ENCODE results near the gene DDAH1.

Gene DDAH1

DNA sequence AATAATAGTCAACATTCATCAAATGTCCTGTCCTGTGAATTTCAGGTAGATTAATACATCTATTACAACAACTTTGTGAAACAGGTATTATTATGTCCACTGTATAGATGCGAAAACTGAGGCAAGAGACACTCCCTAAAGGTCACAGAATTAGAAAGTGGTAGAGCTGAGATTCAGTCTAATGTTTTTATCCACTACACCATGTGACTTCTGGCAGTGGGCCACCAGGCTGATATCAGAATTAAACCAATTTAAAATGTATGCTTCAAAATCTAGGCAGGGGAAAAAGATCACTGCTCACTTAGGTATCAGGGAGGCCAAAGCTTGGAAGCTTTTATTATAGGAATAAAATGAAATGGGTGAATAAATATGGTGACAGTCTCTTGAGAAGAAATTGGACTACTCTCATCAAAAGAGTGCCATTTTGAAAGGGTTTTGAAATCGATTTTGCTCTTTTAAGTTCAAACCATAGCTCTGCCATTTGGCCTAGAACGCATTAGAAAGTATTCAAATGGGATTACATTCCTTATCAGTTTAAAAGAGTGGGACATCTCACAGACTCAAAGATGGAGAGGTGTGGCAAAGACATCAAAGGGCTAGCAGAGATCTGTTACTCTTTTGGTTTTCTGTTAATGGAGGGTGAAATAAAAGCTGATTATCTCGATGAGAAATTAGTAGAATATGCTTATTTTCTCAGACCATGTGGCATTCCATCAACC, 1.9 kb downstream of the DDAH1 start:
- TF ChIP-seq GATA1 (IDR thresholded peaks at IDR 0.05; ENCODE audit: low read depth, low read length) = no peak
- no peak for TF ChIP-seq POLR2A (IDR thresholded peaks at IDR 0.05; ENCODE audit: low read length)

DNA sequence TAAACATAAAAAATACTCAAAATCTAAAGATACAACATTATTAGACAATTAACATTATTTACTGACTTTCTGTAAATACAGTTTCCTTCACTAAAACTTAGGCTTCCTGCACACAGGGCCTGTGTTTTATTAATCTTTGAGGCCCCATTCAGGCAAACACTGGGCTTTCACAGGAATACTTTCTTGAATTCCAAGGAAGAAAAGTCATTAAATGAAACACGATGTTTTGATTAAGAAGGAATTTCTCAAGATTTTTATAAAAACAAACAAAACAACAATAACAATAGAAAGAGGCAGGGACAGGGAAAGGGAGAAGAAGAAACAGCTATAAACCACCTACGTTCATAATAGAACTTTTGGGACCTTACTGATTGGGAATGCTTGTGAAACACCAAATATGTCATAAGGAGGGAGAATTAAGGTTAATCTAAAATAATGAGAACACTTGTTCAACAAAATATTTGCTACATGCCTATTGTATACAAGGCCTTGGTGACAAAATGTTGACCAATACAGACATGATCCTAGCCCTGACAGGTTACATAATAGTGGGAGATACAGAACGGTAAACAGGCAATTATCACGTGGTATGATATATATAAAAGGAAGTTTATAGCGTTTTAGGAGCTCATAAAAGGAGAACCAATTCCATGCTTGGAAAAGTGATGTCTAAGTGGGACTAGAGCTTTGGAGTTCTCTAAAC, 3.6 kb downstream of the DDAH1 start:
- DNase-seq = no peak
- TF ChIP-seq POLR2A (IDR thresholded peaks at IDR 0.05; ENCODE audit: low read length) (no peak), GATA1 (IDR thresholded peaks at IDR 0.05; ENCODE audit: low read depth, low read length) (no peak)

More for the DNA sequence above, 1.9 kb downstream of the DDAH1 start:
- no peak for DNase-seq

- TF ChIP-seq GATA1 (IDR thresholded peaks at IDR 0.05; ENCODE audit: low read depth, low read length) (no peak), POLR2A (IDR thresholded peaks at IDR 0.05; ENCODE audit: low read length) (no peak)
- no peak for DNase-seq
Measured at GRCh38 chr1:85460555-85461088, 4.3 kb downstream of the DDAH1 start.

- no peak for DNase-seq
- TF ChIP-seq GATA1 (IDR thresholded peaks at IDR 0.05; ENCODE audit: low read depth, low read length) (no peak), POLR2A (IDR thresholded peaks at IDR 0.05; ENCODE audit: low read length) (no peak)
Measured at GRCh38 chr1:85459290-85459689, 5.7 kb downstream of the DDAH1 start.

DNA sequence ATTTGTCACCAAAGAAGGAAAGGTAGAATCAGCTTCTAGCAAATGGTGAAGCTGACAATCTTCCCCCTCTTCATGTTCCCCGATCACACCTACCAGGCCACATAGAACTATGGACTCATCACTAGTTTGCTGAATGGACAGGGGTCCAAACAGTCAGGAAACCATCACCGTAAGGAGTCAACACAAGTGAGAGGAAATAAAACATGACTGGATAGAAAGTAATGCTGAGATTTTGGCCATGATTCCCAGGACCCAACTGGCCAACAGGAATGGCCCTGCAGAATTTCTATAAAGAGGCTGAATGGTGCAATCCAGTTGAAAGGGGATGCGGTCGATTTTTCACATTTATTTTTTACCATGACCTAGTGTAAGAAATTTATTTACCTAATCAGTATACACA, 10.7 kb downstream of the DDAH1 start:
- no peak for DNase-seq
- TF ChIP-seq POLR2A (IDR thresholded peaks at IDR 0.05; ENCODE audit: low read length) (no peak), GATA1 (IDR thresholded peaks at IDR 0.05; ENCODE audit: low read depth, low read length) (no peak)

DNA sequence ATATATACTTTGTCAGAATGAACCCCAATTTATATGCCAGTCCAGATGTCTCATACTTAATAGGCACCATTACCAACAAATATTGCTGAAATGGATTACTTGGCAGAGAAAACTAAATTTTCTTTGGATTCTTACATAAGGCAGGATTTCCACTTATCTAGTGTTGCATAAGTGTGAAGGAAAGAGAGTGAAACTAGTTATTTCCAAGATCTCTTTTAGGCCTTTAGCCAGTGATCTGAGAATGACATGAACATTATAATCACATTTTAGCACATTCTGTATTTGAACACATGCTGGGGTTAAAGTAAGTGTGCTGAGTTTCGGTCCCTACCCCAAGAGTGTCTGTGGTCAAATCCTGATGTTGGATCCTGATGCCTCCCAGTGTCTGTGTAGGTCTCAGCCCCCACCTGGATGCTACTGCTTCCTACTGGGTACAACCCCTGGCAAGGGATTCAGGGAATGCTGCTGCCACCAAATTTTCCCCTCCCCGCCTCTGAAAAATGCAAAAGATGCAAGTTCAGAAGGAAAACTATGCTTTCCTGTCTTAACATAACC, 11.2 kb downstream of the DDAH1 start:
- TF ChIP-seq GATA1 (IDR thresholded peaks at IDR 0.05; ENCODE audit: low read depth, low read length) (no peak), POLR2A (IDR thresholded peaks at IDR 0.05; ENCODE audit: low read length) (no peak)
- no peak for DNase-seq

GRCh38 chr1:85452948-85453347, 12.0 kb downstream of the DDAH1 start:
- no peak for DNase-seq
- TF ChIP-seq POLR2A (IDR thresholded peaks at IDR 0.05; ENCODE audit: low read length) = no peak
- TF ChIP-seq GATA1 (IDR thresholded peaks at IDR 0.05; ENCODE audit: low read depth, low read length) = no peak

- DNase-seq = no peak
- TF ChIP-seq GATA1 (IDR thresholded peaks at IDR 0.05; ENCODE audit: low read depth, low read length) (no peak), POLR2A (IDR thresholded peaks at IDR 0.05; ENCODE audit: low read length) (no peak)
Measured at GRCh38 chr1:85451236-85451830, 13.6 kb downstream of the DDAH1 start.

DNA sequence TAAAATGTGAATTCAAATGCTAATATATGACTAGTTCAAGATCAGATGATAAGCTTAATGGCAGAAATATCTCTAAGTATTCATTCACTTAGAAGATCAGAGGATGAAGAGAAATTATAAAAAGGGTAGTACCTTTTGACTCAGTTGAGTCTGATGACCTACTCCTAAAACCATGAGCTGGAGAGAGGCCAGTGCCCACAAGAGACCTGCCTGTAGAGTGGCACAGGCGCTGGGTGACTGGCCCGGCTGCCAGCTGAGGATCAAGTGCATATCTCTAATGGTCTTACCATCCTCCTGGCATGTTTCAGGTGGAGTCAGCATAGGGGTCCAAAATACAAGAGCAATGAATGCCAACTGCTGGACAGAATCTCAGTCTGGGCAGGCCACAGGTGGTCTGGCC, 14.1 kb downstream of the DDAH1 start:
- DNase-seq = no peak
- TF ChIP-seq GATA1 (IDR thresholded peaks at IDR 0.05; ENCODE audit: low read depth, low read length) (no peak), POLR2A (IDR thresholded peaks at IDR 0.05; ENCODE audit: low read length) (no peak)

DNA sequence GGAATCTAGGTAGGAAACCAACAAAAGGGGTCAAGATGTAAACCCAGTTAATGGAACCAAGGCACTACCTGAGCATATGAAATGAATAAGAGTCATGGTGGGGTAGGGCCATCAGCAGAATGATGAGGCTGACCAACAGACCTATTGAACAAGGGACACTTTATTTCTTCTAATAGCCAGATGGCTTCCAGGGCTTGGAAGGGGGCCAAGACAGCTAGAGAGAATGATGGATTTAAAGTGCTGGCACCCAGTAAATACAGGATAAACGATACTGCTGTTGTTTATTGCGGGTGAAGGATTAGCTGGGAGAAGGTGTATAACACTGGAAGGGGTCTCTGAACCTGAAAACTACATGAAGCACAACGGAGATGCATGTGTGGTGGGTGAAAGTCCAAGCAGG, 15.6 kb downstream of the DDAH1 start:
- no peak for TF ChIP-seq GATA1 (IDR thresholded peaks at IDR 0.05; ENCODE audit: low read depth, low read length)
- no peak for DNase-seq

GRCh38 chr1:85448358-85448757, 16.6 kb downstream of the DDAH1 start:
- TF ChIP-seq GATA1 (IDR thresholded peaks at IDR 0.05; ENCODE audit: low read depth, low read length) = no peak
- TF ChIP-seq POLR2A (IDR thresholded peaks at IDR 0.05; ENCODE audit: low read length) = no peak
- DNase-seq = no peak

GRCh38 chr1:85447006-85447943, 17.7 kb downstream of the DDAH1 start:
- no peak for TF ChIP-seq GATA1 (IDR thresholded peaks at IDR 0.05; ENCODE audit: low read depth, low read length)
- no peak for TF ChIP-seq POLR2A (IDR thresholded peaks at IDR 0.05; ENCODE audit: low read length)
- no peak for DNase-seq

DNA sequence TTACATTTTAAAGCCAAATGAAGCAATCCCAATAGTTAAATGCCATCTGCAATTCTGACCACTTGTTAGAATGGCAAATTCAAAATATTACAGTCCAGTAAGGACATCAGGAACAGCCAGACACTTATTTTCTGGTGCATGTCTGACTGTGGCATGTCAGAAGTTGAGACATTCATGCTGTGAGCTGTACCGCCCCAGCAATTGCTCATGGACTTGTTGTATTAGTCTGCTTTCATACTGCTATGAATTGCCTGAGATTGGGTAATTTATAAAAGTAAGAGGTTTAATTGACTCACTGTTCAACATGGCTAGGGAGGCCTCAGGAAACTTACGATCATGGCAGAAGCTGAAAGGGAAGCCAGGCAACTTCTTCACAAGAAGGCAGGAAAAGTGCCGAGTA, 19.1 kb downstream of the DDAH1 start:
- DNase-seq = no peak
- TF ChIP-seq POLR2A (IDR thresholded peaks at IDR 0.05; ENCODE audit: low read length) = no peak
- no peak for TF ChIP-seq GATA1 (IDR thresholded peaks at IDR 0.05; ENCODE audit: low read depth, low read length)
